Measurements from ENCODE around the gene CYFIP2. TPM values are rescaled to one million over a fixed set of nuclear protein-coding genes. Genes with fewer than 3 reads are reported as not detected.

CYFIP2 gene
- total RNA-seq, 1 donor: 6.5 TPM

- Histone ChIP-seq H3K4me2 (ENCODE audit: insufficient read depth, low read length) (no peak overlapping the region), H3K4me1 (ENCODE audit: insufficient read depth, low read length) (no peaks in the 10 kb centered on the region), H2AFZ (ENCODE audit: low read length) (no peak overlapping the region), H3K27ac (ENCODE audit: low read depth, low read length) (no peak overlapping the region), H3K4me3 (ENCODE audit: insufficient read depth, low read length) (no peak overlapping the region), H4K20me1 (ENCODE audit: insufficient read depth, low read length) (no peaks in the 10 kb centered on the region), H3K9me3 (ENCODE audit: low read depth, low read length) (no peaks in the 10 kb centered on the region), H3K36me3 (ENCODE audit: insufficient read depth, low read length) (no peaks in the 10 kb centered on the region), H3K27me3 (ENCODE audit: insufficient read depth, low read length) (peaks cover 6% of the 10 kb centered on the region), H3K79me2 (ENCODE audit: insufficient read depth, low read length) (no peaks in the 10 kb centered on the region)
- TF ChIP-seq, protein P1, sequence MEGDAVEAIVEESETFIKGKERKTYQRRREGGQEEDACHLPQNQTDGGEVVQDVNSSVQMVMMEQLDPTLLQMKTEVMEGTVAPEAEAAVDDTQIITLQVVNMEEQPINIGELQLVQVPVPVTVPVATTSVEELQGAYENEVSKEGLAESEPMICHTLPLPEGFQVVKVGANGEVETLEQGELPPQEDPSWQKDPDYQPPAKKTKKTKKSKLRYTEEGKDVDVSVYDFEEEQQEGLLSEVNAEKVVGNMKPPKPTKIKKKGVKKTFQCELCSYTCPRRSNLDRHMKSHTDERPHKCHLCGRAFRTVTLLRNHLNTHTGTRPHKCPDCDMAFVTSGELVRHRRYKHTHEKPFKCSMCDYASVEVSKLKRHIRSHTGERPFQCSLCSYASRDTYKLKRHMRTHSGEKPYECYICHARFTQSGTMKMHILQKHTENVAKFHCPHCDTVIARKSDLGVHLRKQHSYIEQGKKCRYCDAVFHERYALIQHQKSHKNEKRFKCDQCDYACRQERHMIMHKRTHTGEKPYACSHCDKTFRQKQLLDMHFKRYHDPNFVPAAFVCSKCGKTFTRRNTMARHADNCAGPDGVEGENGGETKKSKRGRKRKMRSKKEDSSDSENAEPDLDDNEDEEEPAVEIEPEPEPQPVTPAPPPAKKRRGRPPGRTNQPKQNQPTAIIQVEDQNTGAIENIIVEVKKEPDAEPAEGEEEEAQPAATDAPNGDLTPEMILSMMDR (IDR thresholded peaks at IDR 0.05; ENCODE audit: extremely low read depth, low read depth, low read length): no peak
- DNase-seq (ENCODE audit: insufficient read length, low spot score, missing footprints): no peak
These were observed 3.9 kb downstream of the CYFIP2 start for GRCh38 chr5:157269761-157270272.

GRCh38 chr5:157270771-157271170 is 4.8 kb downstream of the CYFIP2 start:
- H3K4me3 ChIP-seq (ENCODE audit: insufficient read depth, low read length): no peak overlapping the region
- H3K9me3 ChIP-seq (ENCODE audit: low read depth, low read length): no peaks in the 10 kb centered on the region
- H3K27ac ChIP-seq (ENCODE audit: low read depth, low read length): no peak overlapping the region
- no peak overlapping the region for H3K4me2 ChIP-seq (ENCODE audit: insufficient read depth, low read length)
- TF ChIP-seq, protein P1 (IDR thresholded peaks at IDR 0.05; ENCODE audit: extremely low read depth, low read depth, low read length): no peak
- no peak overlapping the region for H2AFZ ChIP-seq (ENCODE audit: low read length)
- H4K20me1 ChIP-seq (ENCODE audit: insufficient read depth, low read length): no peaks in the 10 kb centered on the region
- H3K4me1 ChIP-seq (ENCODE audit: insufficient read depth, low read length): no peaks in the 10 kb centered on the region
- peaks cover 4% of the 10 kb centered on the region for H3K27me3 ChIP-seq (ENCODE audit: insufficient read depth, low read length)
- H3K36me3 ChIP-seq (ENCODE audit: insufficient read depth, low read length): no peaks in the 10 kb centered on the region
- DNase-seq (ENCODE audit: insufficient read length, low spot score, missing footprints): no peak
- no peaks in the 10 kb centered on the region for H3K79me2 ChIP-seq (ENCODE audit: insufficient read depth, low read length)

DNA sequence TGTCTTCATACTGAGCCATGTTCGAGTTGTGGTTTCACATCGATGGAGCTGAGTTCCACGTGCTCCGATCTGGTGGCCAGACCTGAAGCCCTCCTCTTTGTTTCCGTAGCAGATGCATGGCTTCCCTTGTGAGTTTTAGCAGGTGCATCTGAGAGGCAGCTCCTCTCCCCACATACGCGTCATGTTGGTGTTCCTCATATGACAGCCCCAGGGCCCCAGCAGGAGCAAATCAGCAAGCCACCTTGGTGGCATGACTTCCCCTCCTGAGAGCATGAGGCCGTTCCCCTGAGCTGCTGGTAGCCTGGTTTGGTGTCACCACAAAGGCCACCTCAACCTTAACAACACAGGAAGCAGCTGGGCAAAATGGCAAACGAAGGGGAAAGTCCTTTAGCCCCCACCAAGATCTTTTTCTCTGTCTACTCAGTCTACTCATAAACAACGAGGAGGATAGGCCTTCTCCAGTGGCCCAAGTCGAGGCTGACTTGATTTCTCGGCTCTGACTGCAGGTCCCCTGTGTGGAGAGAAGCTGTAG is 5.9 kb downstream of the CYFIP2 start:
- no peak for DNase-seq (ENCODE audit: insufficient read length, low spot score, missing footprints)
- Histone ChIP-seq H3K9me3 (ENCODE audit: low read depth, low read length) (no peaks in the 10 kb centered on the region), H3K4me2 (ENCODE audit: insufficient read depth, low read length) (no peak overlapping the region), H3K36me3 (ENCODE audit: insufficient read depth, low read length) (no peaks in the 10 kb centered on the region), H3K27ac (ENCODE audit: low read depth, low read length) (no peak overlapping the region), H3K4me1 (ENCODE audit: insufficient read depth, low read length) (no peaks in the 10 kb centered on the region), H2AFZ (ENCODE audit: low read length) (no peak overlapping the region), H3K4me3 (ENCODE audit: insufficient read depth, low read length) (no peak overlapping the region), H4K20me1 (ENCODE audit: insufficient read depth, low read length) (no peaks in the 10 kb centered on the region), H3K27me3 (ENCODE audit: insufficient read depth, low read length) (peaks cover 4% of the 10 kb centered on the region), H3K79me2 (ENCODE audit: insufficient read depth, low read length) (no peaks in the 10 kb centered on the region)
- TF ChIP-seq, protein P1 (IDR thresholded peaks at IDR 0.05; ENCODE audit: extremely low read depth, low read depth, low read length): no peak

- Histone ChIP-seq H2AFZ (ENCODE audit: low read length) (no peak overlapping the region), H4K20me1 (ENCODE audit: insufficient read depth, low read length) (no peaks in the 10 kb centered on the region), H3K9me3 (ENCODE audit: low read depth, low read length) (no peaks in the 10 kb centered on the region), H3K4me3 (ENCODE audit: insufficient read depth, low read length) (no peak overlapping the region), H3K27me3 (ENCODE audit: insufficient read depth, low read length) (no peaks in the 10 kb centered on the region), H3K79me2 (ENCODE audit: insufficient read depth, low read length) (no peaks in the 10 kb centered on the region), H3K4me2 (ENCODE audit: insufficient read depth, low read length) (no peak overlapping the region), H3K4me1 (ENCODE audit: insufficient read depth, low read length) (no peaks in the 10 kb centered on the region), H3K36me3 (ENCODE audit: insufficient read depth, low read length) (no peaks in the 10 kb centered on the region), H3K27ac (ENCODE audit: low read depth, low read length) (no peak overlapping the region)
- TF ChIP-seq, protein P1 (IDR thresholded peaks at IDR 0.05; ENCODE audit: extremely low read depth, low read depth, low read length): no peak
- DNase-seq (ENCODE audit: insufficient read length, low spot score, missing footprints): no peak
These were observed 7.2 kb downstream of the CYFIP2 start for GRCh38 chr5:157273131-157273556.
